Activated naive CD4-positive, alpha-beta T cell treated with anti-CD3 and anti-CD28 coated beads, Interleukin-2, amount 50 U/mL, for 24 hours (primary cell): Measurements from ENCODE around the gene ELFN2.

Experiments used
- H3K27ac Mint-ChIP-seq: one replicate; pipeline ENCODE4 v1.8.0; 2021; ENCODE audit warnings: mild to moderate bottlenecking, mixed read lengths
- H3K27me3 Mint-ChIP-seq: one replicate; pipeline ENCODE4 v1.8.0; 2021; ENCODE audit warnings: mixed read lengths
- H3K36me3 Mint-ChIP-seq: one replicate; pipeline ENCODE4 v1.8.0; 2021; ENCODE audit warnings: mixed read lengths
- H3K4me1 Mint-ChIP-seq: one replicate; pipeline ENCODE4 v1.8.0; 2021; ENCODE audit warnings: mixed read lengths
- H3K4me3 Mint-ChIP-seq: one replicate; pipeline ENCODE4 v1.8.0; 2021; ENCODE audit warnings: mild to moderate bottlenecking, mixed read lengths
- H3K9me3 Mint-ChIP-seq: one replicate; pipeline ENCODE4 v1.8.0; 2021; ENCODE audit warnings: mixed read lengths

ELFN2 gene

GRCh38 chr22:37442135-37442534, 14.9 kb upstream of the ELFN2 start:
- H3K36me3 Mint-ChIP-seq = peaks cover 2% of the 10 kb centered on the region
- no peaks in the 10 kb centered on the region for H3K9me3 Mint-ChIP-seq
- no peak overlapping the region for H3K4me3 Mint-ChIP-seq
- no peak overlapping the region for H3K27ac Mint-ChIP-seq
- no peaks in the 10 kb centered on the region for H3K4me1 Mint-ChIP-seq
- no peaks in the 10 kb centered on the region for H3K27me3 Mint-ChIP-seq

GRCh38 chr22:37440875-37441274, 13.6 kb upstream of the ELFN2 start:
- Mint-ChIP-seq H3K9me3 (no peaks in the 10 kb centered on the region), H3K4me3 (no peak overlapping the region), H3K27ac (no peak overlapping the region), H3K4me1 (no peaks in the 10 kb centered on the region), H3K27me3 (no peaks in the 10 kb centered on the region), H3K36me3 (peaks cover 2% of the 10 kb centered on the region)

GRCh38 chr22:37439347-37439746, 12.1 kb upstream of the ELFN2 start:
- Mint-ChIP-seq H3K9me3 (no peaks in the 10 kb centered on the region), H3K27me3 (no peaks in the 10 kb centered on the region), H3K4me1 (no peaks in the 10 kb centered on the region), H3K4me3 (no peak overlapping the region), H3K36me3 (peaks cover 2% of the 10 kb centered on the region), H3K27ac (no peak overlapping the region)

- peaks cover 3% of the 10 kb centered on the region for H3K36me3 Mint-ChIP-seq
- no peak overlapping the region for H3K27ac Mint-ChIP-seq
These were observed 8.8 kb upstream of the ELFN2 start for GRCh38 chr22:37435970-37436603.

GRCh38 chr22:37433786-37434185, 6.5 kb upstream of the ELFN2 start:
- Mint-ChIP-seq H3K4me1 (peaks cover 6% of the 10 kb centered on the region), H3K9me3 (no peaks in the 10 kb centered on the region), H3K27ac (no peak overlapping the region), H3K27me3 (peaks cover 19% of the 10 kb centered on the region), H3K36me3 (peaks cover 1% of the 10 kb centered on the region), H3K4me3 (no peak overlapping the region)

More at GRCh38 chr22:37435970-37436603, 8.8 kb upstream of the ELFN2 start:
- no peaks in the 10 kb centered on the region for H3K9me3 Mint-ChIP-seq
- no peak overlapping the region for H3K4me3 Mint-ChIP-seq
- peaks cover 6% of the 10 kb centered on the region for H3K27me3 Mint-ChIP-seq
- peaks cover 6% of the 10 kb centered on the region for H3K4me1 Mint-ChIP-seq

DNA sequence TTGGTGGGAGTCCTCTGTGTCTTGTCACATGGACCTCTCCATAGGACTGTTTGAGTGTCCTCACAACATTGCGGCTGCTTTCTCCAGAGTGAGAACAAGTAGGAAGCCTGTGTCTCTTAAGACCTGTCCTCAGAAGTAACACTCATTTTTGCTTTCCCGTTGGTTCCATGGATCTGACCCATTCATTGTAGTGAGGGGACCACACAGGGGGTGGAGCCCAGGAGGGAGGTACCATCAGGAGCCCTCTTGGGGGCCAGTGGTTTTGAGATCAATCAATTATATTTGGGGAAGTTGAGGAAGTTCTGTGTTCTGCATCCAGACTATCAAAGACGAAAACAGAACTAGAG, 5.4 kb upstream of the ELFN2 start:
- Mint-ChIP-seq H3K36me3 (peaks cover 1% of the 10 kb centered on the region), H3K27me3 (peaks cover 22% of the 10 kb centered on the region), H3K27ac (no peak overlapping the region)

GRCh38 chr22:37431801-37432707, 4.8 kb upstream of the ELFN2 start:
- H3K27me3 Mint-ChIP-seq = peaks cover 22% of the 10 kb centered on the region
- peaks cover 1% of the 10 kb centered on the region for H3K36me3 Mint-ChIP-seq
- no peak overlapping the region for H3K4me3 Mint-ChIP-seq
- H3K4me1 Mint-ChIP-seq = peaks cover 9% of the 10 kb centered on the region
- no peaks in the 10 kb centered on the region for H3K9me3 Mint-ChIP-seq
- H3K27ac Mint-ChIP-seq = peak overlapping the region; percentile 51

More for the DNA sequence above, 5.4 kb upstream of the ELFN2 start:
- Mint-ChIP-seq H3K9me3 (no peaks in the 10 kb centered on the region), H3K4me3 (no peak overlapping the region), H3K4me1 (peaks cover 9% of the 10 kb centered on the region)

DNA sequence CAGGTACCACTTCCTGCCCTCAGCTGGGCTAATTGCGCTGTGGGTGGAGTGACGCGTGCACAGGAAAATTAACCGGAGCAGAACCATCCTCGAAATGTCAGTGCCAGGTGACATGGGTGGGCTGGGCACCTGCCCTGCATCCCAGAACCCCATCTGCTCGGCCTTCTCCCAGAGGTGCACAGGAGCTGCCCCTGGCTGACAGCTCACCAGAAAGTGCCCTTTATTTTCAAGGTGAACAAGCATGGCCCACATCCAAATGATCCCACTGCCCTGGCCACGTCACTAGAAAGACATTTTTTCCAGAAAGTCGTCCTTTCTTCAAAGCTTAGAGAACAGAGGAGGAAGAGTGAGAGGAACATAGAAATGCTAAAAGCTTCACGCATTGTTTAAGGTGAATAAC, 4.1 kb upstream of the ELFN2 start:
- Mint-ChIP-seq H3K9me3 (no peaks in the 10 kb centered on the region), H3K27me3 (peaks cover 22% of the 10 kb centered on the region), H3K36me3 (peaks cover 1% of the 10 kb centered on the region), H3K27ac (no peak overlapping the region), H3K4me3 (no peak overlapping the region), H3K4me1 (peaks cover 9% of the 10 kb centered on the region)

- Mint-ChIP-seq H3K27ac (no peak overlapping the region), H3K9me3 (no peaks in the 10 kb centered on the region), H3K4me3 (no peak overlapping the region), H3K36me3 (peaks cover 1% of the 10 kb centered on the region), H3K4me1 (peaks cover 9% of the 10 kb centered on the region), H3K27me3 (peaks cover 24% of the 10 kb centered on the region)
These were observed 3.7 kb upstream of the ELFN2 start for GRCh38 chr22:37430941-37431340.

- Mint-ChIP-seq H3K9me3 (no peaks in the 10 kb centered on the region), H3K4me1 (peaks cover 9% of the 10 kb centered on the region)
These were observed 1.6 kb upstream of the ELFN2 start for GRCh38 chr22:37428649-37429586.

GRCh38 chr22:37427711-37428635, 694 bp upstream of the ELFN2 start:
- no peaks in the 10 kb centered on the region for H3K9me3 Mint-ChIP-seq
- peaks cover 9% of the 10 kb centered on the region for H3K4me1 Mint-ChIP-seq
- peaks cover 29% of the 10 kb centered on the region for H3K27me3 Mint-ChIP-seq
- H3K27ac Mint-ChIP-seq = peak overlapping the region; percentile 59
- peak overlapping the region; percentile 59 for H3K4me3 Mint-ChIP-seq
- H3K36me3 Mint-ChIP-seq = peaks cover 1% of the 10 kb centered on the region

More at GRCh38 chr22:37428649-37429586, 1.6 kb upstream of the ELFN2 start:
- peaks cover 1% of the 10 kb centered on the region for H3K36me3 Mint-ChIP-seq
- peaks cover 29% of the 10 kb centered on the region for H3K27me3 Mint-ChIP-seq
- peak overlapping the region; percentile 49 for H3K4me3 Mint-ChIP-seq
- H3K27ac Mint-ChIP-seq = peak overlapping the region; percentile 59

DNA sequence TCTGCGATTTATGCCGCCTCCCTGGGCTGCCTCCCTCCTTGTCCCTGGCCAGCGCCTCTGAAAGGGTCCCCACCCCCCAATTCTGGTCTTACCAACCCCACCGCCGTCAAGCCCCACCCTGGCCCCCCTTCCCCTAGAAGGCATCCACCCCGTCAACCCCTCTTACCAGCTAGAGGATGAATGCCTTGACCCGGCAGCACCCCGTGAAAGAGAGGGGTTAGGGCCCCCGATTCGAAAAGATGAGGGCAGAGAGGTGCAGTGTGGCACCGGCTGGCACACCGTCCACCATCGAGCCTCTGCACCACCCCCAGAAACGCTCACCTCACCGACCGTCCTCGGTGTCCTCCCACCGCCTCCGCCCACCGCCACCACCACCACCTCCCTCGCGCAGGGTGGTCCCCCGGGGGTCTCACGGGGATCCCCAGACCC, 559 bp downstream of the ELFN2 start:
- H3K27ac Mint-ChIP-seq = no peak overlapping the region
- H3K4me3 Mint-ChIP-seq = peak overlapping the region; percentile 30
- peaks cover 24% of the 10 kb centered on the region for H3K27me3 Mint-ChIP-seq
- peaks cover 3% of the 10 kb centered on the region for H3K4me1 Mint-ChIP-seq
- H3K36me3 Mint-ChIP-seq = no peaks in the 10 kb centered on the region
- H3K9me3 Mint-ChIP-seq = no peaks in the 10 kb centered on the region

DNA sequence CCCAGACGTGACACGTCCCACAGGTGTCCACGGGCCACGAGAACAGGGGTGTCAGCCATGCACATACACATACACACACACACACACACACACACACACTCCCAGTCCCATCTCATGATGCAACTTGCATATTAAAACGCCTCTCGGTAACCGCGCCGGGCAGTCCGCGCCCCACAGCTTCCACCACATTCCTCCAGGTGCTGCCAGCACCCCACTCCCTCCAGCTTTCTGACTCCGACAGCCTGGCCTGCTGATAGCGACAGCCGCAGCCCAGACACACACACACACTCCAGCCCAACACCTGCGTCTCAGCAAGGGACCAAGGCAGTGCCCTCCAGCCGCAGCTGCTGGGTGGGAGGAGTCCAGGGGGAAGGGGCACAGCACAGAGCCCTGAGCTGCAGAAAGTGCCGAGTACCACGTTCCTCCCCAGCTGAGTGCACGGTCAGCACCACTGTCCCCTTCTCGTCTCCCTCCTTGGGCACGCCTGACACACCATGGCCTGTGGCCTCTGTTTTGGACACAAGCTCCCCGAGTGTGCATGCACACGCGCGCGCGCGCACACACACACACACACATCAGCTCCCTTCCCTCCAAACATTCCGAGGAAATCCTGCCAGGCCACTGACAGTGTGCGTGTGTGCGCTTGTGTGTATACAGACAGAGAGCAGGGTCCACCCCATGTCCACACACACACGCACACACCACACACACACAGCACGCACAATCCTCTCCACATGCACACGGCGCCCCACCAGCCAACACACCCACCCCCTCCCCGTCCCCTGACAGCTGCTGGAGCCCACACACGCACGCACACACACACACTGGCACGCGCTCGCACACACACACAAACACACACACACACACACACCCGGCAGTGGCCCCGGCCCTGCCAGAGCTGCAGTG, 1.2 kb downstream of the ELFN2 start:
- Mint-ChIP-seq H3K4me3 (peak overlapping the region; percentile 7), H3K4me1 (peaks cover 3% of the 10 kb centered on the region), H3K27me3 (peaks cover 24% of the 10 kb centered on the region), H3K27ac (no peak overlapping the region), H3K9me3 (no peaks in the 10 kb centered on the region), H3K36me3 (no peaks in the 10 kb centered on the region)

DNA sequence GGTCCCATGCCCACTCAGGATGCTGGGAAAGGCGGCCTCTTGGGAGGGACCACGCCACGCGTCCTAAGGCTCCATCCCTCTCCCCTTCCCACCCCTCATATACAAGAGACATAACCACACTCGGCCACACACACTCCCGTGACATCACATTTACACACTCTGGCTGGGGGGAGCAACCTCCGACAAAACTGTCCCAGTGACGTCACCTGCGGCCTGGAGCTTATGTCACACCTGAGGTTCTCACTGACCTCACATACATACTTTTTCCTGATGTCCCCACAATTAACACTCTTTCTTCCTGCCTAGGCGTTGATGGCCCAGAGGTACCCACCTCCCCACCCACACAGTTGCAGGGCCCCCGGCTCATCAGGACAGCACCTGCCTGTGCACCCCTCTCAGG, 1.9 kb downstream of the ELFN2 start:
- Mint-ChIP-seq H3K4me3 (no peak overlapping the region), H3K27ac (no peak overlapping the region), H3K36me3 (no peaks in the 10 kb centered on the region), H3K27me3 (peaks cover 23% of the 10 kb centered on the region), H3K4me1 (peaks cover 6% of the 10 kb centered on the region), H3K9me3 (no peaks in the 10 kb centered on the region)
